Spleen (tissue), 11 donors: ENCODE measurements around the gene UBE2N. TPM values are rescaled to one million over a fixed set of nuclear protein-coding genes. Genes with fewer than 3 reads are reported as not detected.

ENCODE experiments used
- DNase-seq: peaks from one replicate; pipeline ENCODE4 v3.0.0-alpha.2; 2020
- H3K27ac ChIP-seq, 8 donors: fragments of 200-600 bp; sonication (generic) in 7 of 8; 1 replicate in 4 of 8; 2 replicates in 4 of 8; pipeline versions ENCODE4 v1.5.0 to v1.8.0; 2016 to 2021; ENCODE audit warnings: inconsistent platforms in 4 of 8, mild to moderate bottlenecking in 4 of 8, moderate library complexity in 1 of 8
- H3K27me3 ChIP-seq, 7 donors: fragments of 200-600 bp; sonication (generic) in 6 of 7; replicated peaks in 1 of 7; 1 replicate in 4 of 7; 2 replicates in 3 of 7; pipeline versions ENCODE4 v1.5.0 to v1.8.0; 2016 to 2021; ENCODE audit warnings: inconsistent platforms in 3 of 7, mild to moderate bottlenecking in 1 of 7
- H3K36me3 ChIP-seq, 6 donors: fragments of 200-600 bp; sonication (generic) in 5 of 6; 1 replicate in 4 of 6; 2 replicates in 2 of 6; pipeline versions ENCODE4 v1.5.0 to v1.8.0; 2016 to 2021; ENCODE audit warnings: inconsistent platforms in 2 of 6
- H3K4me1 ChIP-seq, 6 donors: fragments of 200-600 bp; sonication (generic) in 5 of 6; 1 replicate in 3 of 6; 2 replicates in 3 of 6; pipeline versions ENCODE4 v1.5.0 to v1.8.0; 2016 to 2021; ENCODE audit warnings: inconsistent platforms in 3 of 6
- H3K4me3 ChIP-seq, 8 donors: fragments of 200-600 bp; sonication (generic) in 7 of 8; 1 replicate in 4 of 8; 2 replicates in 4 of 8; pipeline versions ENCODE4 v1.5.0 to v1.8.0; 2016 to 2021; ENCODE audit warnings: inconsistent platforms in 4 of 8, mild to moderate bottlenecking in 4 of 8, moderate library complexity in 2 of 8
- H3K9me3 ChIP-seq, 8 donors: fragments of 200-600 bp; sonication (generic) in 7 of 8; 1 replicate in 4 of 8; 2 replicates in 4 of 8; pipeline versions ENCODE4 v1.5.0 to v1.8.0; 2016 to 2021; ENCODE audit warnings: inconsistent platforms in 4 of 8
- POLR2A ChIP-seq, 3 donors: fragments of 450-650 bp; IDR thresholded peaks; one replicate each; pipeline ENCODE4 v1.5.1; 2017; ENCODE audit warnings: antibody characterized with exemption in 3 of 3, mild to moderate bottlenecking in 1 of 3
- POLR2AphosphoS5 ChIP-seq, 3 donors: sonication (generic); formaldehyde crosslinking; IDR thresholded peaks; one replicate each; pipeline ENCODE4 v1.5.1; 2017; ENCODE audit warnings: antibody characterized with exemption in 3 of 3
- WGBS, 5 donors: extraction: QIAGEN DNeasy Blood & Tissue Kit in 3 of 5; methylation state at CpG; one replicate each; pipeline versions ENCODE4 v1.1.5 to v1.1.7; 2013 to 2018; 5-methylcytosine and 5-hydroxymethylcytosine counted together
- intact Hi-C: fragments of 100-400 bp; cut with DNase I; formaldehyde crosslinking; loops from one replicate; pipeline ENCODE4 v1.15.0; 2023; ENCODE audit warnings: low total_unique reads
- polyA plus RNA-seq, 3 donors: library from polyadenylated mRNA; stranded (reverse); fragments of 200-250 nt; gene quantifications; one replicate each; pipeline ENCODE4 v1.2.1, GENCODE V29; 2013
- total RNA-seq, 7 donors: library from RNA; depleted of rRNA in 3 of 7; stranded (reverse); fragments of >200 nt in 3 of 7; fragmentation: NEBNext Ultra II Directional in 4 of 7; extraction: Animal tissue kit (Norgen Biotek cat#: 25700) in 4 of 7; gene quantifications; one replicate each; pipeline versions ENCODE4 v1.1.0 to v1.2.1, GENCODE V29; 2016 to 2021
- TF ChIP-seq, protein P1 (sequence below), 11 experiments: fragments of 200-600 bp in 7 of 11; fragments of 450-650 bp in 4 of 11; sonication (generic) in 4 of 11; IDR thresholded peaks in 8 of 11; conservative IDR thresholded peaks in 3 of 11; 1 replicate in 7 of 11; 2 replicates in 4 of 11; pipeline versions ENCODE4 v1.4.0 to v1.8.0; 2016 to 2021; ENCODE audit warnings: antibody characterized with exemption in 11 of 11, inconsistent platforms in 4 of 11, mild to moderate bottlenecking in 1 of 11
- donor health status: healthy with polysubstance abuse.
- donor health status: DM: no; HTN: no; CAD: no; lungs with moderate emphysema.
- donor health status: DM: no; HTN: no; CAD: no.
- donor health status: Bipolar disorder and iron deficiency.
- donor health status: healthy.
- donor health status: DM: no; HTN: no; CAD: no.
- donor health status: DM: yes; HTN: yes; CAD: no.

UBE2N gene
- total and polyA plus RNA-seq, 10 donors: 33.5 to 84.4 (median 63.0) TPM

DNA sequence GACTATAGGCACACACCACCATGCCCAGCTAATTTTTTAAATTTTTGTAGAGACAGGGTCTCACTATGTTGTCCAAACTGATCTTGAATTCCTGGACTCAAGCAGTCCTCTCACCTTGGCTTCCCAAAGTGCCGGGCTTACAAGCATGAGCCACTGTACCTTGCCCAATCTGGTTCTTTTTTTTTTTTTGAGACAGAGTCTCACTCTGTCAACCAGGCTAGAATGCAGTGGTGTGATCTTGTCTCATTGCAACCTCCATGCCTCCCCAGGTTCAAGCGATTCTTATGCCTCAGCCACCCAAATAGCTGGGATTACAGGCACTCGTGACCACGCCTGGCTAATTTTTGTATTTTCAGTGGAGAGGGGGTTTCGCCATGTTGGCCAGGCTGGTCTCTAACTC, 41.0 kb upstream of the UBE2N start:
- 96 to 98% (median 96%) methylated on average over 5 of the region's 5 CpGs for WGBS, 5 donors
- no peaks in the 10 kb centered on the region for H3K27me3 ChIP-seq
- peaks cover 0 to 99% (median 77%) of the 10 kb centered on the region in 6 donors for H3K36me3 ChIP-seq
- no peaks in the 10 kb centered on the region for H3K4me1 ChIP-seq
- TF ChIP-seq POLR2AphosphoS5 (IDR thresholded peaks at IDR 0.05) (no peak), POLR2A (IDR thresholded peaks at IDR 0.05) (no peak)
- TF ChIP-seq, protein P1, sequence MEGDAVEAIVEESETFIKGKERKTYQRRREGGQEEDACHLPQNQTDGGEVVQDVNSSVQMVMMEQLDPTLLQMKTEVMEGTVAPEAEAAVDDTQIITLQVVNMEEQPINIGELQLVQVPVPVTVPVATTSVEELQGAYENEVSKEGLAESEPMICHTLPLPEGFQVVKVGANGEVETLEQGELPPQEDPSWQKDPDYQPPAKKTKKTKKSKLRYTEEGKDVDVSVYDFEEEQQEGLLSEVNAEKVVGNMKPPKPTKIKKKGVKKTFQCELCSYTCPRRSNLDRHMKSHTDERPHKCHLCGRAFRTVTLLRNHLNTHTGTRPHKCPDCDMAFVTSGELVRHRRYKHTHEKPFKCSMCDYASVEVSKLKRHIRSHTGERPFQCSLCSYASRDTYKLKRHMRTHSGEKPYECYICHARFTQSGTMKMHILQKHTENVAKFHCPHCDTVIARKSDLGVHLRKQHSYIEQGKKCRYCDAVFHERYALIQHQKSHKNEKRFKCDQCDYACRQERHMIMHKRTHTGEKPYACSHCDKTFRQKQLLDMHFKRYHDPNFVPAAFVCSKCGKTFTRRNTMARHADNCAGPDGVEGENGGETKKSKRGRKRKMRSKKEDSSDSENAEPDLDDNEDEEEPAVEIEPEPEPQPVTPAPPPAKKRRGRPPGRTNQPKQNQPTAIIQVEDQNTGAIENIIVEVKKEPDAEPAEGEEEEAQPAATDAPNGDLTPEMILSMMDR (IDR thresholded peaks at IDR 0.05 in 8 of 11, conservative IDR thresholded peaks at IDR 0.05 in 3 of 11): no peak
- no peaks in the 10 kb centered on the region for H3K9me3 ChIP-seq
- H3K4me3 ChIP-seq: no peak overlapping the region
- intact Hi-C loops: no loop called here
- H3K27ac ChIP-seq: no peak overlapping the region
- no peak for DNase-seq

DNA sequence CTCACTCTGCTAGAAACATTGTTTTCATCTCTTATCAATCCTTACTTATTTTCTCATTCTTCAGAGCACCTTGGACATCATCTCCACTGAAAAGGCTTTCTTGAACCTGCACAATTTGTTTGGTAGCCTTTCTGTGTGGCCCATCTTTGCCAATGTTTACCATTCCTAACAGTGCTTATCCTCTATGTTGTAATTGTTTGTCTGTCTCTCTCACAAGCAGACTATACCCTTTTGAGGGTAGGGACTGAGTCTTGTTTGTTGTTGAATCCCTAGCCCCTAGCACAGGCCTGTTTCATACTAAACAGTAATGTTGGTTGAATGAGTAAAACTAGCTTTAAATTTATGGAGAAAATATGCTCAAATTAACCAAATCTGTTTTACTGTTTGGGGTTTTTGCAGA, 34.8 kb upstream of the UBE2N start:
- Histone ChIP-seq H3K27ac (no peak overlapping the region), H3K4me1 (peaks cover 0 to 7% (median 0%) of the 10 kb centered on the region in 6 donors), H3K27me3 (no peaks in the 10 kb centered on the region), H3K36me3 (peaks cover 0 to 100% (median 50%) of the 10 kb centered on the region in 6 donors), H3K4me3 (no peak overlapping the region), H3K9me3 (no peaks in the 10 kb centered on the region)
- DNase-seq: no peak
- TF ChIP-seq POLR2A (IDR thresholded peaks at IDR 0.05): no peak
- no peak for TF ChIP-seq POLR2AphosphoS5 (IDR thresholded peaks at IDR 0.05)
- TF ChIP-seq, protein P1 (IDR thresholded peaks at IDR 0.05 in 8 of 11, conservative IDR thresholded peaks at IDR 0.05 in 3 of 11): no peak
- intact Hi-C loops: no loop called here

DNA sequence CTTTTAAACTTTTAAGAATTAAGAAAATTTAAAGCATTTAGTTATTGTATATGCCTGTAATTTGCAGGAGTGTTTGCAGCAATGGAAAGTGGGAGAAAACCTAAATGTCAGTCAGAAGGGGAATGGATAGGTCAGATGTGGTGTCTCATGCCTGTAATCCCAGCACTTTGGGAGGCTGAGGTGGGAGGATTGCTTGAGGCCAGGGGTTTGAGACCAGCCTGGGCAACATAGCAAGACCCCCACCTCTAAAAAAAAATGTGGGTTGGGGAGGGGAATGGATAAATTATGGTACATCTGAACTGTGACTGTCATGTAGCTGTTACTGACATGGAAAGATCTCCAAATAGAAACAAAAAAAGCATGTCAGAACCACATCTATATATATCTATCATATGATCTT, 27.6 kb upstream of the UBE2N start:
- no peak for DNase-seq
- no peak overlapping the region for H3K4me3 ChIP-seq
- peaks cover 8 to 47% (median 29%) of the 10 kb centered on the region in 6 donors for H3K4me1 ChIP-seq
- H3K27me3 ChIP-seq: no peaks in the 10 kb centered on the region
- intact Hi-C loops: no loop called here
- H3K9me3 ChIP-seq: no peaks in the 10 kb centered on the region
- TF ChIP-seq POLR2AphosphoS5 (IDR thresholded peaks at IDR 0.05) (no peak), POLR2A (IDR thresholded peaks at IDR 0.05) (no peak)
- TF ChIP-seq, protein P1 (IDR thresholded peaks at IDR 0.05 in 8 of 11, conservative IDR thresholded peaks at IDR 0.05 in 3 of 11): no peak
- peaks cover 0 to 52% (median 17%) of the 10 kb centered on the region in 6 donors for H3K36me3 ChIP-seq
- no peak overlapping the region for H3K27ac ChIP-seq

DNA sequence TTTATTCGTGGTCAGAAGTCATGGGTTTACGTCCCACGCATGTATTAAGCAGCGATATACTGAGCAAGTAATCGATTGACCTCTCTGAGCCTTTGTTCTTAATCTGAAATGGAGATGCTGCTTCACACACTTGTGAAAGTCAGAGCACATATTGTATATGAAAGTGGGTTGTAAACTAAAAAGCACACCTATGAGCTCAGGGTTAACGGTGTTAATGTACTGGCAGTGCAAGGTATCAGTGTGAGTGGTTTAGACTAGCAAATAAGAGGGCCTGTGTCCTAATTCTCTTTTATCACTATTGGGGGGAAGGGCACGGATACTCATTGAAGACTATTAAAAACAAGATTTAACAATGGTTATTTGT, 26.2 kb upstream of the UBE2N start:
- Histone ChIP-seq H3K36me3 (peaks cover 0 to 38% (median 9%) of the 10 kb centered on the region in 6 donors), H3K4me1 (peaks cover 8 to 45% (median 29%) of the 10 kb centered on the region in 6 donors), H3K27me3 (no peaks in the 10 kb centered on the region), H3K27ac (peak overlapping the region; percentile 72 to 96 (median 93)), H3K4me3 (peak overlapping the region; percentile 48 to 84 (median 67)), H3K9me3 (no peaks in the 10 kb centered on the region)
- DNase-seq: no peak
- 4 to 14% (median 9%) methylated on average over 7 of the region's 7 CpGs for WGBS, 5 donors
- intact Hi-C loops: no loop called here
- TF ChIP-seq, protein P1 (IDR thresholded peaks at IDR 0.05 in 8 of 11, conservative IDR thresholded peaks at IDR 0.05 in 3 of 11): no peak
- TF ChIP-seq POLR2AphosphoS5 (IDR thresholded peaks at IDR 0.05) (no peak), POLR2A (IDR thresholded peaks at IDR 0.05) (no peak)
